Activated effector memory CD4-positive, alpha-beta T cell treated with Interleukin-2 at 50 U/mL for 16 hours (primary cell): ENCODE data around the gene ABAT.
"Not testable (repeated sequence)": the region's sequence is repeated elsewhere in the genome, so short reads cannot be mapped to it uniquely, and the experiment has no call there.

ENCODE experiments used
- DNase-seq: peaks from one replicate; pipeline ENCODE4 v3.0.0-alpha.2; 2020

Gene ABAT

DNA sequence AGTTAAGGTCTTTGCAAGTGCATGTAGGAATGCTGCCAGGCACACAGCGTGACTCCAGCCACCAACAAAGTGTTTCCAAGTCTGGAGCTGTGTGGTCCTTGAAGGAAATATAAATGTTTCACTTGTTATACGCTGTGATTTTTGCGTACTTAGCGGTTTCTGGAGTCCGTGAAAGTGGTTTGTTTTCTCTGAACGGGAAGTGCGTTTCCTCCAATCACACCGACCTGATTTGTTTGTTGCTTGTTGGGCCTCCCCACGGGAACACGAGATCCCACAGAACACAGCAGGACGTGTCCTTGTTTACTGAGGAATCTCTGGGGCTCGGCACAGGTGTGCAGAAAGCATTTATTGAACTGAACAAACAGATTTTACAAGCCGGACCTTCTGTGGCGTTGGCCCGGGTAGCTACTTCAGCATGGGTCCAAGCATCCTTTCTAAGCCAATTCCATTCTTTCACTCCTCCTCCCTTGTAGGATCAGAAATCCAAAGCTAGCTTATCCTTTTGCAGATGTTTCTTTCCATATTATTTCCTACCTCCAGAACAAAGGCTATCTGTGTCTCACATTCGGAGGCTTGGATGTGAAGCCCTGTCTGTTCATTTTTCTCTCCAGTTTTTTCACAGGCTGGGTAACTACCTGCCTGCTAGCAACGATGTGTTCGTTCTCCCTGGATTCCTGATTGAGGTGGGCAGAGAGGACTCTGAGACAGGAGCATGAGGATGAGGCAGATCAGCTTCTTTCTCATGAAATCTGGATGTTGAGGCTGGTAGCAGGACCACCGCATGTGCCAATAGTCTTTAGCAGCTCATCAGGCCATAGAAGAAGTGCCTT is 44.6 kb downstream of the ABAT start:
- no peak for DNase-seq

DNA sequence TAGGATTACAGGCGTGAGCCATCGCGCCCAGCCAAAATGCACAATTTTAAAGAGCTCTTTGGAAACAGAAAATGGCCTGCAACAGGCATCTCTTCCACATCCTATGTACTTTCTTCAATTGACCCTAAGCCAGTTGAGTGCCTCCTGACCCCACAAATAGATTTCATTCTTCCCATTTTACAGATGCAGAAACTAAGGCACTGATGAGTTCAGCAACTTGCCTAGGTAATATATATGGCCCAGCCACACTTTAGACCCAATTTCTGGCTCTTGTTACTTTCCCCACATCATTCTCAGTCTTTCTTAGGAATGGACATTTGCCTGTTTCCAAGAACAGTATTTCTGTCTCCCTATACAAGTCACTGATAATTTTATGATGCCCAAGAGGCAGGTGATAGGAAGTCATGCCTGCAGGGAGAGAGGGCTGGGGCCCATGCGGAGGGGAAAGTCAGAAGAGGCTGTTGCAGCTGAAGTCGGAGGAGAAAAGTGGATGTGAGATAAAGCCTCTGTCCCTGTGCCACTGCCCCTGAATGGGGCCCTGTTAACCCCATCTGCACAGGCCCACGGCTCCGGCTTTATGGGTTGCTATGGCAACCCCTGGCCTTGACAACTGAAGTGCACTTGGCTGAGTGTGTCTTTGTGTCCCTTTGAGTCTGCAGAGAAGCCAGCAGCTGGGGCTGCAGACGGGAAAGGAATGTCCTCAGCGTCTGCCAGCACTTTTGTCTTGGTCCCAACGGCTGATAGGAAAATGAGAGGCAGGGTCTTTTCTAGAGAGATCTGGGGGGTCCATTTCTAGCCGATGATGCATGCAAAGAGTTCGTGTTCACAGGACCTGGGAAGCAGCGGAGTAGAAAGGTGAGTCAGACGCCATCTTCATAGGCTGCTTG is 45.9 kb downstream of the ABAT start:
- no peak for DNase-seq

DNA sequence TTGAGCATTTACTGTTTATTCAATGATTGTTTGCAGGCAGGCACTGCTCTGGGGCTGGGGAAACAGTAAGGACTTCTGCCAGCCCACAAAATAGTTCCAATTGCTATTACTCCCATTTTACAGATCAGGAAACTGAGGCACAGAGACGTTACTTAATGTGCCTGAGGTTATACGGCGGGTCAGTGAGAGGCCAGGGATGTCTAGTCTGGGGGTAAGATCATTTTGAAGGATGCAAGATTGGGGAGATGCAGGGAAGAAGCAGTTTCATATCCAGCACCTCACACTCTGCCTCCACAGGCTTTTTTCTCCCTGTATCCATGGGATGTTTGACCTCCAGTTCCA is 46.5 kb downstream of the ABAT start:
- no peak for DNase-seq

DNA sequence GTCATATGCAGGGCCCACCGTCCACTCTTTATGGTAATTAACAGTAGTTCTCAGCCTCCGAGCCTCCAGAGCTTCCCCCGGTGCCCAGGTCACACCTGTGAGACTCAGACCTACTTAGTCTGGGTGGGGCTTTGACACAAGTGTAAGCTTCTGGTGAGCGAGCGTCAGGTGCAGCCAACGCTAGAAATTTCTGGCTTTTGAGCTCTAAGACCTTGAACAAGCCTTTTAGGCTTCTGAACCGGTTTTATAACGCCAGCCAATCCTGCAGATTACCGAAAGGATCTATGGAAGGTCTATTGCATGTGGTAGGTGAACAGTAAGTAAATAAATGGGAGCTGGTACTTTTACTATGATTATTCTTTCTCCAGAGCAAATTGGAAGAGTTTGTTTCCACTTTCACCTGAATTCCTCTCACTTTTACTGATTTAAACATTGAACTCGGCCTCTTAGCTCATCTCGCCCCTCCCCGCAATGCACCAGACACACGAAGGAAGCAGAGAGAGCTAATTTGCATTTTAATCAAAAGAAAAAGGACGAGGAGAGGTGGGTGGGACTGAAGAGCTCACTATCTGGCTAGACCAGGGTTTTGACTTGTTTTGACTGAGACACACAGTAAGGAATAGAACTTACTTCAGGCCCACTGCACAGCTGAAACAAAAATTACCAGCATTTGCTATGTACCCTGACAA is 47.1 kb downstream of the ABAT start:
- no peak for DNase-seq

DNA sequence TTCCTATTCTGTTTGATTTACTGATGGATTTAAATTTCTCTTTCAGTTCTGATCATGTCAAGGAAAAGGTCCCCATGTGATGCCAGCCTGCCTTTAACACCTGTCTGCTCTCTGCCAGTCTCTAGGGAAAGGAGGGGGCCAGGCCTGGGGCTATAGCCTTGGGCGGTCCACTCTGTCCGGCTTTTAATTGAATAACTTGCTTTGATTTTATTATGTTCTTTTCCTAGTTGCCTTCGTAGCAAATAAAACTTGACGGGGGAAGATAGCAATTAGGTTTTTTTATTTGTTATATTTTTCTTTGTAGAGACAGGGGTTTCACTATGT is 47.6 kb downstream of the ABAT start:
- no peak for DNase-seq

DNA sequence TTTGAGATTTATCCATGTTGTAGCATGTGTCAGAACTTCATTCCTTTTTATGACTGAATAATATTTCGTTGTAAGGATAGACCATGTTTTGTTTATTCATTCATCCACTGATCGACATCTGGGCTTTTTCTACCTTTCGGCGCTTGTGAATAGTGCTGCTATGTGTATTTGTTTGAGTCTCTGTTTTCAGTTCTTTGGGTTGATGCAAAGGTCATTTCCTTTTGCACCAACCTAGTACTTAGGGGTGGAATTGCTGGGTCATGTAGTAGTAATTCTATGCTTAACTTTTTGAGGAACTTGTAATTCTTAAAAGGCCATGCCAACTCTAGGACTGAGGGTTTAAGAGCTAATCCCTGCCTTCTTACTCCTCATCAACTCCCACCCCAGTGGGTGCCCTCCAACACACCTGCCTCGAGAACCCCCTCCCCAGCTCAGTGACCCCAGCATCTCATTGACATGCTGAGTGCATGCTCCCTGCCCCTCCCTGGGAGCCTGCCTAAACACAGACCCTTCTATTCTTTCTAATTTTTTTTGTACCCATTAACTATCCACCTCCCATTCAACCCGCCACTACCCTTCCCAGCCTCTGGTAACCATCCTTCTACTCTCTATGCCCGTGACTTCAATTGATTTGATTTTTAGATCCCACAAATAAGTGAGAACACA is 51.2 kb downstream of the ABAT start:
- no peak for DNase-seq

DNA sequence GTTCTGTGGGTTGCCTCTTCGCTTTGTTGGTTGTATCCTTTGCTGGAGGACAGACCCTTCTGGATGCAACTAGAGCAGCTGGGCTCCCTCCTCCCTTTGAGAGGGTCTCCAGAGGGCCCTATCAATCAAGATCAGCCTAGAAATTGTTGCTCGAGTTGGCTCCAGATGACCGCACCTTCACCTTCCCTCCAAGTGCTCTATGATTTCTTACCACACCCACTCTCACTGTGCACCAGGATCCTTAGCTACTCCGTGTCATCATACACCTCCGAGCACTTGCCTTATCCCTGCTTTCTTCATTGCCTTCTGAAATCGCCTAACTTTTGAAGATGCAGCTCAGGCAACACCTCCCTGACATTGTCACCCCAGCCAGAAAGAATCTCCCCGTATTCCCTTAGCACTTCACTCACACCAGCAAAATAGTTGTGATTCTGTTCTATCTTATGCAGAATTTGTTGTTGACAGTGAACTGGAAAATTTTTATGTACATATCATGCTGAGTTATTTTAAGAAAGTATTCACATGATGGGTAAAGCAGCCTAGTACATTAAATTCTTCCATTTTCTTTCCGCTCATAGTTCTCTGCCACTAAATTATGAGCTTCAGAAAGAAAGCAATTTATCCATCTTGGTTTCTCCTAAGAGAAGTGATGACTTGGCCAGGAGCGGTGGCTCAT is 52.9 kb downstream of the ABAT start:
- DNase-seq, result no peak

DNA sequence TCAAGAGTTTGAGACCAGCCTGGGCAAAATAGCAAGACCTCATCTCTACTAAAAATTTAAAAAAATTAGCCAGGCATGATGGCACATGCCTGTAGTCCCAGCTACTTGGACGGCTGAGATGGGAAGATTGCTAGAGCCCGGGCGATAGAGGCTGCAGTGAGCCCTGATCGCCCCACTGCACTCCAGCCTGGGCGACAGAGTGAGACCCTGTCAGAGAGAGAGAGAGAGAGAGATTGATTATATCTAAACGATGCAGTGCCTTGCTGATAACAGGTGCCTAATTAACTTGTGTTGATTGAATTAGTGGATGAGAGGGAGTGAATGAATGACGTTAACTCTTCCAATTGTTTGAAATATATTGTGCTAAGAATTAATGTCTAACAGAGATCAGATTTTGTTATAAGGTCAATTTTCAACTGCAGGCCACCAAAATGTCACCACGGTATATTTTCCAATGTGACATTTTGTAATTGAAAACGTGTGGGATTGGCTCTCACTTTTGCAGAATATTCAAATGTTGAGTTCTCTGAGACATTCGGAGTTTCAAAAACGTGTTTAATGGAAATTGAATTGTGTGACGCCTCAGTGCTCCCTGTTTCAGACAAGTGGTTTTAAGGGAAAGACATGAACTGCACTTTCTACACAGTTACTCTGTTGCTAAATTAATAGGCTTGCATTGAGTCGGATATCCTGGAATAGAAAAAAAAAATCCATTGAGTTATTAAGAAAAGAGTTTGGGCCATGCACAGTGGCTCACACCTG is 53.6 kb downstream of the ABAT start:
- DNase-seq, result no peak

DNA sequence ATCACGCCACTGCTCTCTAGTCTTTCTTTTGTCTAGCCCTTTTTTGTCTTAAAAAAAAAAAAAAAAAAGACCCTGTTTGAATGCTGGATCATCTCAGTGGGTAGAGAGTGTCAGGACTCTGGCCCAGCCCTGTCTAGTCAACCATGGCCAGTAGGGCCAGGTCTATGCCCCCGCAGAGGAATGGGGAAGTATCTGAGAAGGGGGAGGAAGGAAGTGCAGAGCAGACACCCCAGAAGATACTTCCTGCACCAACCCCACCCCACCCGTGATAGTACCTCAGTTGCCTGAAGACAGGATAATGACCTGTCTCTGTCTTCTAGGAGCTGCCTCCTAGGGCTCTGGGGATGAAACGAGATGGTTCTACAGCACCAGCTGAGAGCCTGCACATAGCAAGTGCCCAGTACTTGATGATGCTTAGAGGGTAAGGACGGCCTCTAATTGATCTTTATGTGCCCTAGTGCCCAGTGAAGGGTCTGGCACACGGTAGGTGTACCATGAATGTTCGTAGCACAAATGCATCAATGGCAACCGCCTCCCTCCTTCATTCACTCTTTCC is 55.4 kb downstream of the ABAT start:
- no peak for DNase-seq

DNA sequence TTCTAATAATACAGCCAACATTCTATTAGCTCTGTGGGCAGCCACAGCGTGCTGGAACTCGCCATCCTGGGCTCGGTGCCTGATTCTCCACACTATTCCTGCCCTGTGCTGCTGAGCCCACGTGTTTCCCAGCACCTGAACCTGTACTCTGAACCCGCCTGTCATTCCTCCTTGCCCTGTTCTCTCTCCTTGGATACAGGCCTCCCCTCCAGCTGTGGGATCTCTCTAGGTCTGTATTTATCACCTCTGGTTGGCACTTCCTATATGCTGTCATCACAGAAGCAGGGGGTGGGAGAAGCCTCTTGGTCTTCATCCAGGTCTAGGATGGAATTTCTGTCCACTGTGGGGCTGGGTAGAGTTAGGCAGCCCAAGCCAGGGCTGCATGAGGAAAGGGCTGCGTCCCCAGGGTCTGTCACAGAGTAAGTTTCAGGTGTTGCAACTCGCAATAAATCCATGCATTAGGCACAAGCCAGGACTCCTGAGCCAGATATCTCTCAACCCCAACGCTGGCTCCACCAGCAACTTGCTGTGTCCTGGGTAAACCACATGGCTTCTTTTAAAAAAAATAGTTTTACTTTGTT is 56.0 kb downstream of the ABAT start:
- no peak for DNase-seq

DNA sequence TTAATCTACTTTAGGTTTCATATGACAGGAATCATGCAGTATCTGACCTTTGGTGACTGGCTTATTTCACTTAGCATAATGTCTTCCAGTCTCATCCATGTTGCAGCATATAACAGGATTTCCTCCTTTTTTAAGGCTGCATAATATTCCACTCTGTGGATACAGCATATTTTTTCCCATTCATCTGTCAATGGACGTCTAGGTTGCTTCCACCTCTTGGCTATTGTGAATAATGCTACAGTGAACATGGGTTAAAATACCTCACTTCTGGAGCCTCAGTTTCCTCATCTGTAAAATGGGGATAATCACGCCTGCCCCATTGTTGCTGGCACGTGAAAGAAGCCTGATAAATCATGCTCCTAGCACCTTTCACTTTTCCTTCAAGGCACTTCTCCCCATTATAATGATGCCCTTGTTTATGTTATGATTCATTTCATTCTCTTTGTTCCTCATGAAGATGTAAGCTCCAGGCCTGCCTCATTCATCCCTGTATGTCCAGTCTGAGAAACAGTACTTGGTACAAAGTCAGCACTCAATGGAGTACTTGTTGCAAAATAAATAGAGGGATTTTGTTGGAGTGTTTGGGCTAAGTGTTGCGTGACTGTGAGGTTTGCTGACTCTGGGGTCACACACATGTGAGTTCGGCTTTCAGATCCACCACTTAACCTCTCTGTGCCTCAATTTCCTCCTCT is 59.6 kb downstream of the ABAT start:
- DNase-seq, result no peak

DNA sequence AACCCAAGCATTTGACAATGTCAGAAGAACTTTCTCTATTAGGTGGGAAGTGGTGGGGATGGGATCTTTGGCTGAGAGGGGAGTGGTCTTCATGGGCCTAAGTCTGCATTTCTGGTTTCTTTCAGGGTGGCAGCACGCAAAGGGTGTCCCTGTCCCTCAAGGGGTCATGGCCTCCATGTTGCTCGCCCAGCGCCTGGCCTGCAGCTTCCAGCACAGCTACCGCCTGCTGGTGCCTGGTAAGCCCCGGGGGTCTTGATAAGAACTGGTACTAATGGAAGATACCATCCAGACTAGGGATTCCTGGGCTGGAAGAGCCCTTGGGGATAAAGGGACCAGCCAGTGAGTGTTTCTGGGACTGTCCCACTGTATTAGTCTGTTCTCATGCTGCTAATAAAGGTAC is 61.2 kb downstream of the ABAT start:
- DNase-seq, result no peak

DNA sequence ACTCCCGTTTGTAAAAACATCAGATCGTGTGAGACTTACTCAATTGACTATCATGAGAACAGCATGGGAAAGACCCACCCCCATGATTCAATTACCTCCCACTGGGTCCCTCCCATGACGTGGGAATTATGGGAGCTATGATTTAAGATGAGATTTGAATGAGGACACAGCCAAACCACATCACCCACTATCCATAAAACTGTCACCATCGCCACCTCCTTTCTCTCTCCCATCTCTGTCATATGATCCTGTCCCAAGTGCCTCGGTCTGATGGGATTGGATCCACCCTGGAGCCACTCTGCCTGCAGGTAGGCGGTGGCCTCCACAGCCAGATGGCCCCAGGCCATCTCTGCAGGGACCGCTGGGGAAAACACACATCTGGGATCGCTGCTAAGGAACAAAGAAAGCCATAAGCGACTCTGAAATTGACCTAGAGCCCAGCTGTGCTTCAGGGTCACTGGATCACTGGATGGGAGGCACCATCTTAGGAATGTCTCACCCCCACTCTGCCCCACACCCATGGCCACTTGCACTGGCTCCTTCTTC is 61.8 kb downstream of the ABAT start:
- no peak for DNase-seq

DNA sequence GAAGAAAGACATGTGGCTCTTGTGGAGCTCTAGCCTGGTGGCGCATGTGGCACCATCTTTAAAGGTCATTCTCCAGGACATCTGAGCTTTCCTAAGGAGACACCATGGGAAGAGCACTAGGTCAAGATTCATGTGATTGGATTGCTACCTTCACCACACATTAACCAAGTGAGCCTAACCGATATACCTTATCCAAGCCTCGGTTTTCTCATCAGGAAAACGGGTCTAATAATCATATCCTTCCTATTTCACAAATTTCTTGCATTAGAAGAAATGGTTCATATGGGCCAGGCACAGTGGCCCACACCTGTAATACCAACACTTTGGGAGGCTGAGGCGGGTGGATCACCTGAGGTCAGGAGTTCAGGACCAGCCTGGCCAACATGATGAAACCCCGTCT is 64.7 kb downstream of the ABAT start:
- no peak for DNase-seq

DNA sequence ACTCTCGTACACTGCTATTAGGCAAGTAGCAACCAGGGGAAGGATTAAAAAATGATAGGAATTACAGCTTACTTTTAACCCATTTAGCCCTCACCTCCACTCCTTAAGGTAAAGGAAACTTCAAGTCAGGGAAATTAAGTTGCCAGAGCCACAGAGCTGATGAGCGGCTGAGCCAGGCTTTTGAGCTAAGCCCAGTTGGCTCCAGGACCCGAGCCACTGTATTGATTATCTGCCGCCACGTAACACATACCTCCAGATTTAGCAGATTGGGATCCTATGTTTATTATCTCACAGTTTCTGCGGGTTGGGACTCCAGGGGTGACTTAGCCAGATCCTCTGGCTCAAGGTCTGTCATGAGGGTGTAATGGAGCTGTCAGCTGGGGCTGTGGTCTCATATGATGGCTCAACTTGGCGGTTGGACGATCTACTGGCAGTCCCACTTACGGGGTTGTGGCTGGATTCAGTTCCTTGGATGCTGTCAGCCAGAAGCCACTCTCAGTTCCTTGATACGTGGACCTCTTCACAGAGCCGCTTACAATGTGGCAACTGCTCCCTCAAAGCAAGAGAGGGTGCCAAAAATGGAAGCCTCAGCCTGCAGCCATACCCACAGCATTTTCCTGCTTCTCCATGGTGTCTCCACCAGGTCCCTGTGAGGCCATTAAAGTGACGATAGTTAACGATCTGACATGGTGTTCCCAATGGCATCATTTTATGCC is 65.7 kb downstream of the ABAT start:
- no peak for DNase-seq

DNA sequence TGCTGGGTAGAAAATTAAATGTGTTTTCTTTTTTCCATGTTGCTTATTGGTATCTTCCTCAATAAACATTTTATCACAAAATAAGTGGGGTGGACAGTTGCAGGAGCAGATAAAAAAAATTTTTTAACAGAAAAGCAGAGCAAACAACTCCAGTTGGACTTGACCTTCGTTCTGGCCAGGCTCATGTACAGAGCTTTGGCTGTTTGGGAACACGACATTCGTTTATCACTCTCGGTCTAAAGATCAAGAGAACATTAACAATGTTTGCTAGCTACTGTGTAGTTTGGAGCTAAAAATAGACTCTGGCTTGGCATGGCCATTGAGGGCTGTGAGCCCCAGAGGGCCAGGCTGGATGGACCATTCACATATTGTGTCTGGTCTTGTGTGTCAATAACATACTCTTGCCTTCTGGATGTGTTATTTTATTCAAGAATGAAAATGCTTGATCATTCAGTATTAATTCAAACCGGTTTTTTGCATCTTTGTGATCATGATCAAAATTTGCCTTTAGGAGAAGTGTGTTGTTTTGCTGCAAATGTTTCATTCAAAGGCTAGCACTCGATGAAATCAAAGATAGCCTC is 66.4 kb downstream of the ABAT start:
- DNase-seq, result no peak

DNA sequence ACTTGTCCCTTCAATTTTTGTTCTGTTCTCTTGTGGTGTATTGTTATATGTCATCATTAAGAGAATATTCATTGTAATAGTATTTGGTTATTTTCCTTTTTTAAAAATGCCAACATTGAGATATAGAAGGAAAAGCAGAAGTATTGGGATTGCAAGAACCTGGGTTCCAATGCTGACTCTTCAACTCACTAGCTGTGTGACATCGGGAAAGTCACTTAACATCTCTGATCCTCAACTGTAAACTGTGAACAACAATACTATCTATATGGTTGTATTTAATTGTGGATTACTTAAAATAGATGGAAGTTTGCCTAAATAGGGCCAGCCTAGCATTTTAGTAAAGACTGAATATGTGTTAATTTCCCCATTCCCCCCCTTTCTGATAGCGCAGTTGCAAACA is 67.2 kb downstream of the ABAT start:
- no peak for DNase-seq

DNA sequence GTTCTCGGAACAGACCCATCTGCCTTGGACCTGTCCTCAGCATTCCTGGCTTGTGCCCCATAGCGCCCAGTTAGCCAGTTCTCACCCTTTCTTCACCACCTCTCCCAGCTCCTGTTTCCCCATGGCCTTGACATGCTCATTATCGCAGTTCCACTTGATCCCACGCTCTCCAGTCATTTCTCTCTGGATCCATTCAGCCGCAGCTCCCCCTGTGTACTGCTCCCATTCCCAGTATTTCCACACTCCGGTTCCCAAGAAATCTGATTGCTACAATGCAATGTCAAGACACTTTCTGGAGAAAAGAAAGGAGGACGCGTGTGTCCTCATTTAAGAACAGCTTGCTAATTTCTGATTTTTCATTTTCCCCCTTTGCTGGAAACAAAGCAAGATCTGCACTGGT is 67.7 kb downstream of the ABAT start:
- DNase-seq, result no peak

DNA sequence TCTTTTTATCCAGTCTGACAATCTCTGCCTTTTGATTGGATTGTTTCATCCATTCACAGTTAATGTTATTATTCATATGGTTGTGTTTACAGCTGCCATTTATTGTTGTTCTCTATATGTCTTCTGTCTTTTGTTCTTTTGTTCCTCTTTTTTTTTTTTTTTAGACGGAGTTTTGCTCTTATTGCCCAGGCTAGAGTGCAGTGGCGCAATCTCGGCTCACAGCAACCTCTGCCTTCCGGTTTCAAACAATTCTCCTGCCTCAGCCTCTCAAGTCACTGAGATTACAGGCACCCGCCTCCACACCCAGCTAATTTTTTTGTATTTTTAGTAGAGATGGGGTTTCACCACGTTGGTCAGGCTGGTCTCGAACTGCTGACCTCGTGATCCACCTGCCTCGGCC is 74.5 kb downstream of the ABAT start:
- not testable (repeated sequence) for DNase-seq
